Fibroblast of villous mesenchyme (primary cell): ENCODE results near the gene POLR2J. TPM values are rescaled to one million over a fixed set of nuclear protein-coding genes. Genes with fewer than 3 reads are reported as not detected.
A peak's percentile ranks its signal among the peaks of the same experiment; 100 is the strongest.

ENCODE experiments used
- DNase-seq: peaks from one replicate; pipeline ENCODE4 v3.0.0-alpha.2; 2010; ENCODE audit warnings: low read depth
- H3K4me3 ChIP-seq: 2 replicates; pipeline ENCODE4 v1.5.1; 2011; ENCODE audit warnings: low read depth, mild to moderate bottlenecking, low read length
- CTCF ChIP-seq: IDR thresholded peaks from 2 replicates; pipeline ENCODE4 v1.5.1; 2012; ENCODE audit warnings: low read depth, mild to moderate bottlenecking, low read length; ENCODE audit not compliant: insufficient read depth
- total RNA-seq: library from RNA; depleted of rRNA; stranded (reverse); fragments of >200 nt; gene quantifications from 2 replicates; pipeline ENCODE4 v1.2.3, GENCODE V29; 2012

POLR2J gene
- total RNA-seq, 1 donor, result 34.5 TPM

GRCh38 chr7:102431617-102432298 is 47.0 kb downstream of the POLR2J start:
- H3K4me3 ChIP-seq, result no peak overlapping the region
- TF ChIP-seq CTCF, result no peak
- peak; percentile 24 for DNase-seq

- H3K4me3 ChIP-seq, result no peak overlapping the region
- no peak for TF ChIP-seq CTCF
- no peak for DNase-seq
These were observed 49.4 kb downstream of the POLR2J start for GRCh38 chr7:102429141-102429899.

GRCh38 chr7:102427019-102427405 is 51.7 kb downstream of the POLR2J start:
- TF ChIP-seq CTCF, result no peak
- DNase-seq, result no peak
- H3K4me3 ChIP-seq, result no peak overlapping the region

GRCh38 chr7:102426268-102427018 is 52.3 kb downstream of the POLR2J start:
- H3K4me3 ChIP-seq, result no peak overlapping the region
- TF ChIP-seq CTCF, result no peak
- no peak for DNase-seq

- TF ChIP-seq CTCF, result no peak
These were observed 53.0 kb downstream of the POLR2J start for GRCh38 chr7:102425639-102426267.

GRCh38 chr7:102424787-102425218 is 53.9 kb downstream of the POLR2J start:
- TF ChIP-seq CTCF, result no peak
- DNase-seq, result no peak
- H3K4me3 ChIP-seq, result no peak overlapping the region

More at GRCh38 chr7:102425639-102426267, 53.0 kb downstream of the POLR2J start:
- H3K4me3 ChIP-seq, result no peak overlapping the region
- peak; percentile 78 for DNase-seq
